ENCODE data around the gene PPARA.

DNA sequence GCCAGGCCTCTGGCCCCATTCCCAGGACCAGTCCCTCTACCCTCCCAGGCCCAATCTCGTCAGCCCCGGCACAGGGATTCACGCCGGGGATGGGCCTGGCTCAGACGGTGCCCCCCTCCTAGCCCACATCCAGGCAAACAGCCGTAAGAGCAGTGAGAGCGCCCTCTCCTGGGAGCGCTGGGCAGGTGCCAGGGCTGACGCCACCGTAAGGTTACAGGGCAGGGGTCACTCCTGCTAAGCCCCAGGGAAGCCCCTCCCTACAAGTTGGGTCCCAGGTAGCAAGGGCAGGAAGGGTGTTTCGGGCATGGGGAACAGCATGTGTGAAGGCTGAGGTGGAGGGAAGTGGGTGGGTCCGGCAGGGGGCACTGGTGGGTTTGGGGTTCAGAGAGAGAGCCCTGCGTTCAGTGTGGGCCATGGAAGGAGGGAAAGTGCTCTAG is 19.2 kb upstream of the PPARA start:
- TF ChIP-seq GATA2 (IDR thresholded peaks at IDR 0.05; ENCODE audit: low read depth, low read length) (no peak), GATA3 (IDR thresholded peaks at IDR 0.05; ENCODE audit: low read depth, low read length) (no peak)

All from SH-SY5Y (cell line).